ENCODE results near the gene WDR37.
"Not testable (repeated sequence)": the region's sequence is repeated elsewhere in the genome, so short reads cannot be mapped to it uniquely, and the experiment has no call there.

Gene WDR37

GRCh38 chr10:1155791-1156615 lies 99.8 kb downstream of the WDR37 start:
- no peak for DNase-seq

DNA sequence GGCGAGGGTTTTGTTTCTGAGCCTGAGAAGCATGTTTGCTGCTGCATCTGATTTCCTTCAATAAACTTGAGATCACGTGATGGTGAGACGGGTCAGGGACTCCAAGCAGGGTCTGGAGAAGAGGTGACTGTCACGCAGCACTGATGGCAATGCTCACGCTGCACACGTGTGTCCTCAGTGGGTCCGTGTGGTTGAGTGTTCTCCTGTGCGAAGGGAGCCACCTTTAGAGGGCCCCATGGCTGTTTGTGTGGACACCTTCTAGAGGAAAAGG lies 100.4 kb downstream of the WDR37 start:
- DNase-seq = no peak

DNA sequence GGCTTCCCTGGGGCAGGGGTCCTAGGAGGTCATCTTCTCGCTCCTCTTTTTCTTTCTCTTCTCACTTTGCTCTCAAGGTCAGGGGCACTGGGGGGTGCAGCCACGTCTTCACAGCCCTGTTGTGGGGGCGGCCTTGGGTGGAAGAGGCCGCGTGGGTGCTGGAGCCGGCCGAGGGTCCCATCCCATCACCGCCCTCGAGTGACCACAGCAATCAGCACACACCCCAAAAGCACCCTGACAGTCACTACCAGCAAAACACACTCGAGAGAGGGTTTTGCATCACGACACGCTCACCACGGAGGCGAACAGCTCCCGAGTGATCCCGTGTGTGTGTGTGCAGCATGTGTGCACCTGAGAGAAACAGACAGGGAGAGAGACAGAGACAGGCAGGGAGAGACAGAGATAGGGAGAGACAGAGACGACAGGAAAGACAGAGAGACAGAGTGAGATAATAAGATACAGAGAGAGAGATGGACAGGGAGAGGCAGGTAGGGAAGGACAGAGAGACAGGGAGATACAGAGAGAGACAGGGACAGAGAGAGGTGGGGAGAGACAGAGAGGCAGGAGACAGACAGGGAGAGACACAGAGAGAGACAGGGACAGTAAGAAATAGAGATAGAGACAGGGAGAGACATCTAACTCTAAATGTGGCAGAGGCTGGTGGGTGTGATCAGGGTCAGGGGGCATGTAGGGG lies 100.9 kb downstream of the WDR37 start:
- no peak for DNase-seq

- DNase-seq = no peak
Measured at GRCh38 chr10:1157615-1157933, 101.4 kb downstream of the WDR37 start.

DNA sequence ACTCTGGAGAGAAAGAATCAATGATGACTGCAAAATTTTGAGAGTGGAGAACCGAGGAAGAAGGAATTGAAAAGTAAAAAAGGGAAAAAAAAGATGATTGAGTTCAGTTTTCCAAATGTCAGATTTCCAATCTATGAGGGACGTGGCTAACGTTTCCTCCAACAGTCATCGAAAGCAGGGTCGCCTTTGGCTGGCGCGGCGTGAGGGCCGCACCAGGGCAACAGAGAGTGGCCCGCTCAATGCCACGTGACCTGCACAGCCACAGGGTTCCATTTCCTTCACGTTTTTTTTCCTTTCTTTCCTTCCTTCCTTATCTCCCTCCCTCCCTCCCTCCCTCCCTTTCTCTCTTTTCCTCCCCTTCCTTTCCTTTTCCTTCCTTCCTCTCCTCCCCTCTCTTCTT lies 101.9 kb downstream of the WDR37 start:
- DNase-seq = no peak

DNA sequence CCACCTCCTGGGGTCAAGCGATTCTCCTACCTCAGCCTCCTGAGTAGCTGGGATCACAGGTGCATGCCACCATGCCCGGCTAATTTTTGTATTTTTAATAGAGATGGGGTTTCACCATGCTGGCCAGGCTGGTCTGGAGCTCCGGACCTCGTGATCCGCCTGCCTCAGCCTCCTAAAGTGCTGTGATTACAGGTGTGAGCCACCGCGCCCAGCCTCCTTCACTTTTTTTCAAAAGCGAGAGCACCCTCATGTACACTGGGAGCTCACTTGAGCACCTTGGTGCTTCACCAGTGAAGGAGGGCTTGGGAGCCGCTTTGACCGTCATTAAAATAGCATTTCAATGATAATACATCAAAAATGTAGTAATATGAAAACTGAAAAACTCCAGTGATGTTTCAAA lies 102.4 kb downstream of the WDR37 start:
- not testable (repeated sequence) for DNase-seq

DNA sequence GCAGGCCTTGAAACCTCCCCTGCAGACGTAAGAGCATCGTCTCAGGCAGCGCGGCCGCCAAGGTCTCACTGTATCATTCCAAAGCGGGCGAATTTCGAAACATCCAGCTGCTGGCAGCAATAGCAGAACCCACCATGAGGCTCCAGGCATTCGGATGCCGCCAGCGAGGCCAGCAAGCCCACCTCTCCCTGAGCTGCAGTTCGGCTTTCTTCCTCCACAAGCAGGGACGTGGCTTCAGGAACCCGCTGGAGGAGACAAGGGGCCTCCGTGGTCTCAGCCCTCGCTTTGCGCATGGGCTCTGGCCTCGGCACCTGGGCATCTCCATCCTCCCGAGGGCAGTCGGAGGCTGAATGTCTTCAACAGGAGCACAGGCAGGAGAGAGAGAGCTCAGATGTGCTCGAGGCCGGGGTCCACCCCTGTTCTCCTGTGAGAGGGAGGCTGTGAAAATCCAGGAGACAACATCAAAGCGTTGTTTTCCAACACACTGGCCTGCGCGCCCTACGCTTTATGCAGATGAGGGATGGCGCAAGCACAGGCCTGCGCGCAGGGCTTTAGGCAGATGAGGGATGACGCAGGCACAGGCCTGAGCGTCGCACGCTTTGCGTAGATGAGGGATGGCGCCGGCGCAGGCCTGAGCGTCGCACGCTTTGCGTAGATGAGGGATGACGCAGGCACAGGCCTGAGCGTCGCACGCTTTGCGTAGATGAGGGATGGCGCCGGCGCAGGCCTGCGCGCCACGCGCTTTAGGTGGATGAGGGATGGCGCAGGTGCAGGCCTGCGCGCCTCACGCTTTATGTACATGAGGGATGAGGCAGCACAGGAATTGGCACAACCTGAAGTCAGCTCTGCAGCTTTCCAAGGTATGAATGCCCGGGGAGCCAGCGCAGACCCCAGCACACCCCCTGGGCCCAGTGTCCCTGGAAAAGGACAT lies 103.2 kb downstream of the WDR37 start:
- DNase-seq = peak in 1 of 2 donors; percentile 7

DNA sequence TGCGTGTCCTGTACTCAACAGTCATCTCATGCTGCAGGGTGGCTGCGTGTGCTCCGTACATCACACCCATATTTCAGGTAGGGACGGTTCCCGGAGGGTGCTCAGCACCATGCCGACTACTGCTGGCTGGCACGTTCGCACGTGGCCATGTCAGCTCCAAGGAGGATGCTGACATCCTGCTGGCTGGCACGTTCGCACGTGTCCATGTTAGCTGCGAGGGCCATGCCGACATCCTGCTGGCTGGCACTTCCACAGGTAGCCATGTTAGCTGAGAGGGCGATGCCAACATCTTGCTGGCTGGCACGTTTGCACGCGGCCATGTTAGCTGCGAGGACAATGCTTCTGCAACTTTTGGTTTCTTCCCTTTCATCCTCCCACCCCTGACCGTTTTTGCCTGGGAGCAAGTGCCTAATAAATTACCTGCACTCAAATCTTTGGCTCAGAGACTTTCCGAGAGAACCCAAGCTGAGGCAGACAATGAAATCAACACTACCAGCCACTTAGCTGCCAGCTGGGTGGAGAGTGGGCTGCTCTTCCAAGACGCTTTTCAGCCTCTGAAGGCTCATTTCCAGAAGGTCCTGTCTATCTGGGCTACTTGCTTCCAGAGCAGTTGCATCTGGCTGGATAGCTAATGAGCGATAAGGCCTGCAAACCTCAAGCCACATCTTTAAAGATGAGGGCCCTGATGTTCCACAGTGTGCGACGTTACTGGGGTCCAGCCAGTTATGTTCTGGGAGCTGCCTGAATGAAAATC lies 104.6 kb downstream of the WDR37 start:
- DNase-seq = no peak

GRCh38 chr10:1161315-1161673 lies 105.1 kb downstream of the WDR37 start:
- DNase-seq = not testable (repeated sequence)

DNA sequence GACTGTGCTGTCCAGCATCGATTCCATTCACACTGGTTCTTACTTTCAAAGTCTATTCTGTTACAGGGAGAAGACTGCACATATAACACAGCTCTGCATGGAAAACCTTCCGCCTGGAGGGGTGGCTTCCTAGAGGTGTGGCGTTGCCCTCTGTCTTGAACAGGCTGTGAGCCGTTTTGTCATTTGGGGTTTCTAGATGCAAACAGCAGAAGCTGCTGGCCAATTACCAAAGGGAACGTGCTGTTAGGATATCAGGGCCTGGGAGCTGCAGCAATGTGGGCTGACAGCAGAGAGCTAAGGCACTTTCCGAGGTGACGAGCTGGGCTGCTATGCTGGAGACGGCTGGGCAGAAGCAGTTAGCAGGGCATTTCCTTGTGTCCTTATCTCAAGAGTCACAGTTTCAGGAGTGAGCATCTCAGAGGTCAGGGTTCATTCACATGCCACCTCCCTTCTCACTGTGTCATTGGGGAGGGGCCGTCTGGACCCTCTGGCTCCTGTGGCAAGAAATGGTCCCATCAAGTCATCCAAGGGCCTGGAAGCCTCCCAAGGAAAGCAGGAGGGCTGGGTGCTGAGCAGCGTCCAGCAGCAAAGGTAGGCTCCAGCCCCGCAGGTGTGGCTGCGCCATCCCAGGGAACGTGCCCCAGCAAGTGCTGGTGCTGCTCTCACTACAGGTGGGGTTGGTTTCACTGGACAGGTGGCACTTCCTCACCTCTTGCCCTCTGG lies 106.5 kb downstream of the WDR37 start:
- no peak for DNase-seq

DNA sequence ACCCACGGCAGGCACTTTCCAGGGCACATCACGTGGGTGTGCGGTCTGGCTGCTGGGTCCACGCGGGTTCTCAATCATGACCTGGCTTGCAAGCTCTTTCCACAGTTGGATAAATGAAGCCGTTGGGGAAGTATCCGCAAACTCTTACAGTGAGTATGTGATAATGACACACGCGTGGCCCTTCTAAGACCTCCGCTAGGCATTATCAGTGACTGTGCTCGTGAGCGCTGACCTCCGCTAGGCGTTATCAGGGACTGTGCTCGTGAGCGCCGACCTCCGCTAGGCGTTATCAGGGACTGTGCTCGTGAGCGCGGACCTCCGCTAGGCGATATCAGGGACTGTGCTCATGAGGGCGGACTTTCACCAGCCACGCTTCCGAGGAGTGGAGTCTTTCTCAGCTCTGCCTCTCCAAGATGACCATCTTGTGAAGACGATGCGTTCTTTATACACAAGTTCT lies 107.0 kb downstream of the WDR37 start:
- no peak for DNase-seq

GRCh38 chr10:1163831-1164230 lies 107.6 kb downstream of the WDR37 start:
- no peak for DNase-seq

- no peak for DNase-seq
Measured at GRCh38 chr10:1166101-1166827, 110.1 kb downstream of the WDR37 start.

DNA sequence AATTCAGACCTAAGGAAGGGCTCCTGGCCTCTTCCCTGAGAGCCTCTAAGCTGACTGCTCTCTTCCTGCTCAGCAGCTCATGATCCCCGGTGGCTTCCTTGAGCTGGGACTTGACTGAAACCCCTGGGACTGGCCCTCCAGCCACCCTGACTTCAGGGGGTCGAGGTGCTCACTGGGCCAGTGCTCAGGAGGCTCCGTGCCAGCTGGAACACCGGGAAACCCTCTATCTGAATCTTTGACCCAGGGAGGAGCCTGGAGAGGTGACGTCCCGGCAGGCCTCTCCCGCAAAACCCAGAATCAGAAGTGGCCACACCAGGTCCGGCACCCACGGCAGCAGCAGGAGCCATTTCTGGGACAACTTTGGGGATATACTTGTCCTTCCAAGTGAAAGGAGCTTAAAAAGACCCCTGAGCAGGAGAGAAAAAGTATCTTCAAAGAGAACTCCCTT lies 110.7 kb downstream of the WDR37 start:
- no peak for DNase-seq

DNA sequence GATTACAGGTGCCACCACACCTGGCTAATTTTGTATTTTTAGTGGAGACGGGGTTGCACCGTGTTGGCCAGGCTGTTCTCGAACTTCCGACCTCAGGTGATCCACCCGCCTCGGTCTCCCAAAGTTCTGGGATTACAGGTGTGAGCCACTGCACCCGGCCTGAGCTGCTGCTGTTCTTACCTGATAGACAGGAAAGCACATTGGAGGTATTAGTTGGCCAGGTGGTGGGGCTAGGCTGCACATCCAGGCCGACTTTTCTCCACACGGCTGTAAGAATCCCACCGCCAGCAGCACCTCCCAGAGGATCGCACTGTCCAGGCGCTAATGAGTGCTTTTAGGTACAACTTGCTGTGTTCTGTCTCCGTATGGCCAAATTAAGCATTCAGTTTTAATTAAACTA lies 112.6 kb downstream of the WDR37 start:
- no peak for DNase-seq

DNA sequence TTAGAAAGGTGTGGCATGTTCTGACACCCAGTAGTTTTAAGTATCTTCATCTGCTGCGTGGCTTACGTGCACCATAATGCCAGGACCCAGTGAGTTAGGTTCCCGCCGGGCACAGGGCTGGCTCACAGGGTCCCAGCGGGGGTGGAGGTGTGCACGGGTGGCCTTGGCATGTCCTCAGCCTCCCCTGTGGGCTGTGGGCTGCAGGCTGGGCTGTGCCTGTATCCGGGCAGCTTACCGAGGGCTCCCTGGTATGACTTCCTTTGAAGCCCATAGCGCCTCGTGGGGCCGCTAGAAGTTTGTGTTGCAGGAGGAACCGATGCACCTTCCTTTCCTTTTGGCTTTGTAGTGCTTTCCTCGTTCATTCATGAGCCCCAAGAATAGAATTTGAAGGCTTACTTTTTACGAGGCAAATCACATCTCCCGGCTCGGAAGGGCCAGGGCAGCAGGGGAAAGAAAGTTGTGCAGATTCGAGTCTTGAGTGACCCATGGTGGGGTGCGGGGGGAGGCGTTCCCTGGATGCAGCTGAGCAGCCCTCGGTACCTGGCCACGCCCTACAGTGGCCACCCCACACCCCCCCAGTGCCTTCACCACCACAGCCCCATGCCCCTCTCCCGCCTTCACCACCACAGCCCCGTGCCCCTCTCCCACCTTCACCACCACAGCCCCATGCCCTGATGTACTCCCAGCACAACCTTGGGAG lies 113.2 kb downstream of the WDR37 start:
- no peak for DNase-seq

GRCh38 chr10:1169981-1170866 lies 114.0 kb downstream of the WDR37 start:
- no peak for DNase-seq

- no peak for DNase-seq
Measured at GRCh38 chr10:1170867-1171180, 114.6 kb downstream of the WDR37 start.

GRCh38 chr10:1171182-1171581 lies 115.0 kb downstream of the WDR37 start:
- no peak for DNase-seq

- no peak for DNase-seq
Measured at GRCh38 chr10:1171586-1171985, 115.4 kb downstream of the WDR37 start.

Data from CD4-positive, alpha-beta T cell treated with Interferon alpha-2 for 1 hour (primary cell).